Sigmoid colon (tissue), 7 donors: ENCODE results near the gene PARD3. TPM values are rescaled to one million over a fixed set of nuclear protein-coding genes. Genes with fewer than 3 reads are reported as not detected.

Experiments used
- DNase-seq: peaks from one replicate; pipeline ENCODE4 v3.0.0-alpha.2; 2019
- H3K27ac ChIP-seq, 4 donors: fragments of 200-600 bp; sonication (generic); one replicate each; pipeline ENCODE4 v1.5.1; 2016 to 2019; ENCODE audit warnings: mild to moderate bottlenecking in 1 of 4
- H3K27me3 ChIP-seq, 3 donors: fragments of 200-600 bp; sonication (generic); one replicate each; pipeline ENCODE4 v1.5.1; 2019; ENCODE audit warnings: mild to moderate bottlenecking in 1 of 3
- H3K36me3 ChIP-seq, 4 donors: fragments of 200-600 bp; sonication (generic); one replicate each; pipeline ENCODE4 v1.5.1; 2016 to 2019
- H3K4me1 ChIP-seq, 4 donors: fragments of 200-600 bp; sonication (generic); one replicate each; pipeline ENCODE4 v1.5.1; 2017 to 2019
- H3K4me3 ChIP-seq, 4 donors: fragments of 200-600 bp; sonication (generic); one replicate each; pipeline ENCODE4 v1.5.1; 2017 to 2019; ENCODE audit warnings: mild to moderate bottlenecking in 2 of 4, moderate library complexity in 1 of 4
- H3K9me3 ChIP-seq, 4 donors: fragments of 200-600 bp in 3 of 4; sonication (generic) in 3 of 4; one replicate each; pipeline versions ENCODE4 v1.5.1 to v1.6.1; 2013 to 2019
- EP300 ChIP-seq, 4 donors: sonication (generic); formaldehyde crosslinking; IDR thresholded peaks; one replicate each; pipeline ENCODE4 v1.6.1; 2017; ENCODE audit warnings: antibody characterized with exemption in 4 of 4
- POLR2A ChIP-seq, 2 donors: fragments of 450-650 bp; IDR thresholded peaks; one replicate each; pipeline ENCODE4 v1.6.1; 2016; ENCODE audit warnings: antibody characterized with exemption in 2 of 2, mild to moderate bottlenecking in 2 of 2, moderate library complexity in 2 of 2
- POLR2AphosphoS5 ChIP-seq, 4 donors: sonication (generic); formaldehyde crosslinking; IDR thresholded peaks; one replicate each; pipeline ENCODE4 v1.6.1; 2017; ENCODE audit warnings: antibody characterized with exemption in 4 of 4
- WGBS, 2 donors: extraction: QIAGEN DNeasy Blood & Tissue Kit; methylation state at CpG; one replicate each; pipeline ENCODE4 v1.1.7; 2013; 5-methylcytosine and 5-hydroxymethylcytosine counted together
- intact Hi-C: fragments of 100-400 bp; cut with DNase I; formaldehyde crosslinking; loops from one replicate; pipeline ENCODE4 v1.15.1; 2023
- polyA plus RNA-seq, 3 donors: library from polyadenylated mRNA; stranded (reverse); fragments of 200-250 nt; gene quantifications; one replicate each; pipeline ENCODE4 v1.2.3, GENCODE V29; 2013
- total RNA-seq, 4 donors: library from RNA; depleted of rRNA; stranded (reverse); fragments of >200 nt; gene quantifications; one replicate each; pipeline ENCODE4 v1.1.0, GENCODE V29; 2016
- TF ChIP-seq, protein P1 (sequence below), 4 experiments: fragments of 450-650 bp in 3 of 4; fragments of 200-600 bp in 1 of 4; IDR thresholded peaks; one replicate each; pipeline ENCODE4 v1.5.1; 2016 to 2019; ENCODE audit warnings: antibody characterized with exemption in 4 of 4, mild to moderate bottlenecking in 3 of 4, moderate library complexity in 2 of 4
- donor health status: healthy with polysubstance abuse.
- donor health status: Bipolar disorder and iron deficiency.
- donor health status: healthy.

The PARD3 gene
- total and polyA plus RNA-seq, 7 donors, result 17.5 to 96.4 (median 75.9) TPM

DNA sequence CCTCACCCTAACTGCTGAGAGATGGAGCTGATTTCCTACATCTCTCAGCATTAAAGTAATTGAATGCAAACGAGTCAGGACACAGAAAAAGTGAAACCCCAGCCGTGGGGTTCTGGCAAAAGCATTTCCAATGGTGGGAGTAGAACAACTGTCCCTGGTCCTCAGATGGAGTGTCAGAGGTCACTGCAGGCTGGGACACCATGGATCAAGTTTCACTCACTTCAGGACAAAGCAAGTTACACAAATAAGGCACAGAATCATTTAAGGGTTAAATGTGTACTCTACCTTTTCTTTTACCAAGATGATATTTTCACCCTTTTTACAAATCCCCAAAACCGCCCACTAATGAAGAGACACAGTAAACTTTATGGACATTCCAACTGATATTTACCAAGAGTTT is 607.8 kb downstream of the PARD3 start:
- intact Hi-C loops, result no loop called here

DNA sequence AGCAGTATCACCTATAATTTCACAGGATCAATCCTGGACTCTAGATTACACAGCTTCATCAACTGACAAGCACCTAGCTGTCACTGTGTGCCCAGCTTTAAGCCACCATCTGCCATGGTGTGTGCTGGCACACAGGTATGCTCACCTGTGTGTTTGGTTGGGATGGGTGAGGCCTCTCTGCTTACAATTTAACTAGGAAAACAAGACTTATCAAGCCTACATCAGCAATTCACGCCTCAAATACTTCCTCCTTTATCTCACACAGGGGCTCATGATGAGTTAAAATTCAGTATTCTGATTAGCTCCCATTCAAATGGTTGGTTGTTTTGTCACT is 608.2 kb downstream of the PARD3 start:
- Histone ChIP-seq H3K27ac (no peak overlapping the region), H3K36me3 (no peaks in the 10 kb centered on the region), H3K4me1 (no peaks in the 10 kb centered on the region), H3K27me3 (no peaks in the 10 kb centered on the region), H3K4me3 (no peak overlapping the region), H3K9me3 (no peaks in the 10 kb centered on the region)
- intact Hi-C loops, result no loop called here
- no peak for TF ChIP-seq POLR2A (IDR thresholded peaks at IDR 0.05)
- TF ChIP-seq POLR2AphosphoS5 (IDR thresholded peaks at IDR 0.05), result no peak
- TF ChIP-seq, protein P1, sequence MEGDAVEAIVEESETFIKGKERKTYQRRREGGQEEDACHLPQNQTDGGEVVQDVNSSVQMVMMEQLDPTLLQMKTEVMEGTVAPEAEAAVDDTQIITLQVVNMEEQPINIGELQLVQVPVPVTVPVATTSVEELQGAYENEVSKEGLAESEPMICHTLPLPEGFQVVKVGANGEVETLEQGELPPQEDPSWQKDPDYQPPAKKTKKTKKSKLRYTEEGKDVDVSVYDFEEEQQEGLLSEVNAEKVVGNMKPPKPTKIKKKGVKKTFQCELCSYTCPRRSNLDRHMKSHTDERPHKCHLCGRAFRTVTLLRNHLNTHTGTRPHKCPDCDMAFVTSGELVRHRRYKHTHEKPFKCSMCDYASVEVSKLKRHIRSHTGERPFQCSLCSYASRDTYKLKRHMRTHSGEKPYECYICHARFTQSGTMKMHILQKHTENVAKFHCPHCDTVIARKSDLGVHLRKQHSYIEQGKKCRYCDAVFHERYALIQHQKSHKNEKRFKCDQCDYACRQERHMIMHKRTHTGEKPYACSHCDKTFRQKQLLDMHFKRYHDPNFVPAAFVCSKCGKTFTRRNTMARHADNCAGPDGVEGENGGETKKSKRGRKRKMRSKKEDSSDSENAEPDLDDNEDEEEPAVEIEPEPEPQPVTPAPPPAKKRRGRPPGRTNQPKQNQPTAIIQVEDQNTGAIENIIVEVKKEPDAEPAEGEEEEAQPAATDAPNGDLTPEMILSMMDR (IDR thresholded peaks at IDR 0.05), result no peak
- no peak for TF ChIP-seq EP300 (IDR thresholded peaks at IDR 0.05)
- DNase-seq, result no peak
- WGBS, 2 donors, result 15 to 63% methylated on average over 1 of the region's 1 CpG

More for the DNA sequence above, 607.8 kb downstream of the PARD3 start:
- Histone ChIP-seq H3K27me3 (no peaks in the 10 kb centered on the region), H3K27ac (no peak overlapping the region), H3K4me3 (no peak overlapping the region), H3K36me3 (no peaks in the 10 kb centered on the region), H3K4me1 (no peaks in the 10 kb centered on the region), H3K9me3 (no peaks in the 10 kb centered on the region)
- DNase-seq, result no peak
- TF ChIP-seq EP300 (IDR thresholded peaks at IDR 0.05) (no peak), POLR2A (IDR thresholded peaks at IDR 0.05) (no peak), POLR2AphosphoS5 (IDR thresholded peaks at IDR 0.05) (no peak)
- TF ChIP-seq, protein P1 (IDR thresholded peaks at IDR 0.05), result no peak
- WGBS, 2 donors, result 32 to 72% methylated on average over 3 of the region's 3 CpGs

DNA sequence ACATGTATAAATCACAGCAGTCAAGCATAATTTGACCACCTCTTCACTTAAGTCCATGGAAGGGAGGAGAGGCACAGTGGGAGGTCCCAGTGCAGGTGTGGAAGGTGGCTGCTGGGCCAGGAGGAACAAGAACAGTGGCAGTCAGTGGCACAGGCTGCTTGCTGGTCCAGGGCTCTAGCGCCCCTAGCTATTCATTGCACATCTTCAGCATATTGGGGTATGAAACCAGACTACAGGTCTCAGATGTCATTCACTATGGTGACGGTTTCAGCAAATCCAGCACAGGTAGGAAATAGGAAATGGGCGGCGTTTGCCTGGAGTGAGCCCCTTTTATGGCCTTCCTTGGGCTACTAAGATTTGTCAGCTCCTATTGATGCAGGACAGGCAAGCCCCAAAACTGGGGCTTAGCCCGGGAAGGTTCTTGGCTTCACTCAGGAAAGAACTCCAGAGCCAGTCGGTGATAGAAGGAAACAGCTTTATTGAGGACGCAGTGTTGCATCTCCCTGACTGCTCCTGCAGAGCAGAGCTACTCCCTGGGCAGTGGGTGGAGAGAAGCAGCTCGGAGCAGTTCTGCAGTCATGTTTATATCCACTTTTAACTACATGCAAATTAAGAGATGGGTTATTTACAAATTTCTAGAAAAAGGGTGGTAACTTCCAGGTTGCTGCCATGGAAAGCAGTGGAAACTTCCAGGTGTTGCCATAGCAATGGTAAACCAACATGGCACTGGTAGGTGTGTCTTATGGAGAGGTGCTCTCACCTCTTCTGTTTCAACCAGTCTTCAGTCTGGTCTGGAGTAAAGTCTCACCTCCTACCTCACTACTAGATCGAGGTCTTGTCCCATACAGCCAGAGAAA is 608.8 kb downstream of the PARD3 start:
- H3K9me3 ChIP-seq, result no peaks in the 10 kb centered on the region
- intact Hi-C loops, result no loop called here
- 79 to 89% methylated on average over 9 of the region's 9 CpGs for WGBS, 2 donors
- H3K4me3 ChIP-seq, result no peak overlapping the region
- no peaks in the 10 kb centered on the region for H3K27me3 ChIP-seq
- TF ChIP-seq, protein P1 (IDR thresholded peaks at IDR 0.05), result no peak
- TF ChIP-seq EP300 (IDR thresholded peaks at IDR 0.05) (no peak), POLR2AphosphoS5 (IDR thresholded peaks at IDR 0.05) (no peak), POLR2A (IDR thresholded peaks at IDR 0.05) (no peak)
- H3K4me1 ChIP-seq, result no peaks in the 10 kb centered on the region
- H3K27ac ChIP-seq, result no peak overlapping the region
- no peaks in the 10 kb centered on the region for H3K36me3 ChIP-seq
- DNase-seq, result no peak

DNA sequence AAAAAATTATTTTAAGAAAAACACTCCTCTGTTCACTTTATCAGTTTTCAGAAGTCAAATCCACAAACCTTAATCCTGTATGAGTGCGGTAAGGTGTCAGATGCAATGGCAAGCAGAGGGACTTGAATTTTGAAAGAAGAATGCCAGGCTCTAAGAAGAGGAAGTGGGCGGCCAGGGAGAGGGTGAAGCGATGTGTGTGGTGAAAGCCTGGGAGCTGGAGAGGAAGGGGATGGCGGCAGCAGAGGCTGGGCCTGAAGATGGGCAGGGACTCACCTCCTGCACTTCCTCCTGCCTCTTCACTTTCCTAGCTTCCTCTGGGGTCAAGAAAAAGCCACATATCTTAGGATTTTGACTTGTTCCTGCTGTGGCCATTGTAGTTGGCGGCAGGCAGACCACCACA is 609.6 kb downstream of the PARD3 start:
- no peak for DNase-seq
- no peaks in the 10 kb centered on the region for H3K36me3 ChIP-seq
- 56 to 93% methylated on average over 5 of the region's 5 CpGs for WGBS, 2 donors
- no peak overlapping the region for H3K4me3 ChIP-seq
- no peaks in the 10 kb centered on the region for H3K9me3 ChIP-seq
- H3K27ac ChIP-seq, result no peak overlapping the region
- intact Hi-C loops, result no loop called here
- no peaks in the 10 kb centered on the region for H3K27me3 ChIP-seq
- peaks cover 0 to 6% (median 2%) of the 10 kb centered on the region in 4 donors for H3K4me1 ChIP-seq
- TF ChIP-seq POLR2AphosphoS5 (IDR thresholded peaks at IDR 0.05) (no peak), POLR2A (IDR thresholded peaks at IDR 0.05) (no peak), EP300 (IDR thresholded peaks at IDR 0.05) (no peak)
- TF ChIP-seq, protein P1 (IDR thresholded peaks at IDR 0.05), result no peak
